Measurements from ENCODE around the gene NBPF12.
"Not testable (repeated sequence)": the region's sequence is repeated elsewhere in the genome, so short reads cannot be mapped to it uniquely, and the experiment has no call there.

The NBPF12 gene

GRCh38 chr1:146938927-146939786 lies 1.0 kb downstream of the NBPF12 start:
- H3K36me3 ChIP-seq (ENCODE audit: insufficient read depth, insufficient read length, low read length); H3K27me3 ChIP-seq (ENCODE audit: insufficient read depth, insufficient read length); DNase-seq (ENCODE audit: low read depth, low spot score); H3K9me3 ChIP-seq (ENCODE audit: insufficient read depth, low read length); H3K4me1 ChIP-seq (ENCODE audit: insufficient read depth, insufficient read length): not testable (repeated sequence)
- Histone ChIP-seq H3K4me3 (ENCODE audit: insufficient read length, low read depth) (peak overlapping the region; percentile 76), H3K9ac (ENCODE audit: insufficient read length, low read depth) (peak overlapping the region; percentile 87)

- not testable (repeated sequence) for H3K4me1 ChIP-seq (ENCODE audit: insufficient read depth, insufficient read length); DNase-seq (ENCODE audit: low read depth, low spot score); H3K36me3 ChIP-seq (ENCODE audit: insufficient read depth, insufficient read length, low read length); H3K27me3 ChIP-seq (ENCODE audit: insufficient read depth, insufficient read length); H3K4me3 ChIP-seq (ENCODE audit: insufficient read length, low read depth); H3K9ac ChIP-seq (ENCODE audit: insufficient read length, low read depth); H3K9me3 ChIP-seq (ENCODE audit: insufficient read depth, low read length)
These were observed 2.2 kb downstream of the NBPF12 start for GRCh38 chr1:146940293-146940692.

- H3K9me3 ChIP-seq (ENCODE audit: insufficient read depth, low read length); DNase-seq (ENCODE audit: low read depth, low spot score); H3K36me3 ChIP-seq (ENCODE audit: insufficient read depth, insufficient read length, low read length); H3K9ac ChIP-seq (ENCODE audit: insufficient read length, low read depth); H3K4me3 ChIP-seq (ENCODE audit: insufficient read length, low read depth); H3K4me1 ChIP-seq (ENCODE audit: insufficient read depth, insufficient read length); H3K27me3 ChIP-seq (ENCODE audit: insufficient read depth, insufficient read length): not testable (repeated sequence)
These were observed 5.3 kb downstream of the NBPF12 start for GRCh38 chr1:146943342-146943886.

- not testable (repeated sequence) for H3K9ac ChIP-seq (ENCODE audit: insufficient read length, low read depth); H3K36me3 ChIP-seq (ENCODE audit: insufficient read depth, insufficient read length, low read length); H3K4me3 ChIP-seq (ENCODE audit: insufficient read length, low read depth); DNase-seq (ENCODE audit: low read depth, low spot score); H3K9me3 ChIP-seq (ENCODE audit: insufficient read depth, low read length); H3K27me3 ChIP-seq (ENCODE audit: insufficient read depth, insufficient read length); H3K4me1 ChIP-seq (ENCODE audit: insufficient read depth, insufficient read length)
These were observed 10.0 kb downstream of the NBPF12 start for GRCh38 chr1:146948127-146948526.

- DNase-seq (ENCODE audit: low read depth, low spot score); H3K4me3 ChIP-seq (ENCODE audit: insufficient read length, low read depth); H3K9me3 ChIP-seq (ENCODE audit: insufficient read depth, low read length); H3K27me3 ChIP-seq (ENCODE audit: insufficient read depth, insufficient read length); H3K9ac ChIP-seq (ENCODE audit: insufficient read length, low read depth); H3K4me1 ChIP-seq (ENCODE audit: insufficient read depth, insufficient read length): not testable (repeated sequence)
- peaks cover 30% of the 10 kb centered on the region for H3K36me3 ChIP-seq (ENCODE audit: insufficient read depth, insufficient read length, low read length)
These were observed 26.2 kb downstream of the NBPF12 start for GRCh38 chr1:146964340-146964739.

- H3K9me3 ChIP-seq (ENCODE audit: insufficient read depth, low read length); DNase-seq (ENCODE audit: low read depth, low spot score); H3K27me3 ChIP-seq (ENCODE audit: insufficient read depth, insufficient read length); H3K9ac ChIP-seq (ENCODE audit: insufficient read length, low read depth); H3K4me3 ChIP-seq (ENCODE audit: insufficient read length, low read depth); H3K4me1 ChIP-seq (ENCODE audit: insufficient read depth, insufficient read length): not testable (repeated sequence)
- peaks cover 40% of the 10 kb centered on the region for H3K36me3 ChIP-seq (ENCODE audit: insufficient read depth, insufficient read length, low read length)
These were observed 28.2 kb downstream of the NBPF12 start for GRCh38 chr1:146966351-146966750.

GRCh38 chr1:146970656-146971055 lies 32.5 kb downstream of the NBPF12 start:
- not testable (repeated sequence) for H3K4me3 ChIP-seq (ENCODE audit: insufficient read length, low read depth); H3K27me3 ChIP-seq (ENCODE audit: insufficient read depth, insufficient read length); H3K4me1 ChIP-seq (ENCODE audit: insufficient read depth, insufficient read length); DNase-seq (ENCODE audit: low read depth, low spot score); H3K9ac ChIP-seq (ENCODE audit: insufficient read length, low read depth); H3K9me3 ChIP-seq (ENCODE audit: insufficient read depth, low read length)
- peaks cover 24% of the 10 kb centered on the region for H3K36me3 ChIP-seq (ENCODE audit: insufficient read depth, insufficient read length, low read length)

- H3K4me3 ChIP-seq (ENCODE audit: insufficient read length, low read depth); H3K27me3 ChIP-seq (ENCODE audit: insufficient read depth, insufficient read length); H3K9ac ChIP-seq (ENCODE audit: insufficient read length, low read depth); H3K4me1 ChIP-seq (ENCODE audit: insufficient read depth, insufficient read length); H3K9me3 ChIP-seq (ENCODE audit: insufficient read depth, low read length); DNase-seq (ENCODE audit: low read depth, low spot score): not testable (repeated sequence)
- peaks cover 21% of the 10 kb centered on the region for H3K36me3 ChIP-seq (ENCODE audit: insufficient read depth, insufficient read length, low read length)
These were observed 34.6 kb downstream of the NBPF12 start for GRCh38 chr1:146972681-146973080.

- not testable (repeated sequence) for H3K27me3 ChIP-seq (ENCODE audit: insufficient read depth, insufficient read length); H3K4me3 ChIP-seq (ENCODE audit: insufficient read length, low read depth); H3K4me1 ChIP-seq (ENCODE audit: insufficient read depth, insufficient read length); DNase-seq (ENCODE audit: low read depth, low spot score); H3K36me3 ChIP-seq (ENCODE audit: insufficient read depth, insufficient read length, low read length); H3K9ac ChIP-seq (ENCODE audit: insufficient read length, low read depth); H3K9me3 ChIP-seq (ENCODE audit: insufficient read depth, low read length)
These were observed 47.7 kb downstream of the NBPF12 start for GRCh38 chr1:146985855-146986254.

GRCh38 chr1:146986450-146986849 lies 48.3 kb downstream of the NBPF12 start:
- not testable (repeated sequence) for H3K4me3 ChIP-seq (ENCODE audit: insufficient read length, low read depth); H3K36me3 ChIP-seq (ENCODE audit: insufficient read depth, insufficient read length, low read length); H3K4me1 ChIP-seq (ENCODE audit: insufficient read depth, insufficient read length); H3K9ac ChIP-seq (ENCODE audit: insufficient read length, low read depth); H3K27me3 ChIP-seq (ENCODE audit: insufficient read depth, insufficient read length); H3K9me3 ChIP-seq (ENCODE audit: insufficient read depth, low read length); DNase-seq (ENCODE audit: low read depth, low spot score)

GRCh38 chr1:146987502-146987901 lies 49.4 kb downstream of the NBPF12 start:
- H3K9me3 ChIP-seq (ENCODE audit: insufficient read depth, low read length); DNase-seq (ENCODE audit: low read depth, low spot score); H3K4me3 ChIP-seq (ENCODE audit: insufficient read length, low read depth); H3K36me3 ChIP-seq (ENCODE audit: insufficient read depth, insufficient read length, low read length); H3K27me3 ChIP-seq (ENCODE audit: insufficient read depth, insufficient read length); H3K4me1 ChIP-seq (ENCODE audit: insufficient read depth, insufficient read length); H3K9ac ChIP-seq (ENCODE audit: insufficient read length, low read depth): not testable (repeated sequence)

GRCh38 chr1:146989455-146989854 lies 51.3 kb downstream of the NBPF12 start:
- H3K27me3 ChIP-seq (ENCODE audit: insufficient read depth, insufficient read length); H3K9ac ChIP-seq (ENCODE audit: insufficient read length, low read depth); H3K9me3 ChIP-seq (ENCODE audit: insufficient read depth, low read length); DNase-seq (ENCODE audit: low read depth, low spot score); H3K36me3 ChIP-seq (ENCODE audit: insufficient read depth, insufficient read length, low read length); H3K4me1 ChIP-seq (ENCODE audit: insufficient read depth, insufficient read length); H3K4me3 ChIP-seq (ENCODE audit: insufficient read length, low read depth): not testable (repeated sequence)

All from NT2/D1 (cell line).